ENCODE data around the gene PUSL1. TPM values are rescaled to one million over a fixed set of nuclear protein-coding genes. Genes with fewer than 3 reads are reported as not detected.
A peak's percentile ranks its signal among the peaks of the same experiment; 100 is the strongest.

Gene PUSL1
- total RNA-seq, 1 donor from 2014 or later, result 4.7 TPM

- H3K9me3 ChIP-seq (ENCODE audit: control insufficient read depth in 3 of 3, low read length in 3 of 3), result no peaks in the 10 kb centered on the region
- peaks cover 31 to 43% (median 33%) of the 10 kb centered on the region in 3 donors for H3K27me3 ChIP-seq (ENCODE audit: control insufficient read depth in 3 of 3, insufficient read depth in 3 of 3, low read length in 3 of 3)
- no peak overlapping the region for H3K4me3 ChIP-seq (ENCODE audit: low read length in 3 of 3)
- peaks cover 4 to 16% (median 7%) of the 10 kb centered on the region in 3 donors for H3K4me1 ChIP-seq (ENCODE audit: control insufficient read depth in 3 of 3, insufficient read depth in 3 of 3, low read length in 3 of 3)
- no peak overlapping the region for H3K9ac ChIP-seq (ENCODE audit: low read depth in 1 of 3, low read length in 3 of 3)
- H3K27ac ChIP-seq (ENCODE audit: low read depth, low read length), result no peak overlapping the region
- H3K36me3 ChIP-seq (ENCODE audit: control insufficient read depth in 3 of 3, insufficient read depth in 3 of 3, low read length in 3 of 3), result no peaks in the 10 kb centered on the region
These were observed 21.8 kb upstream of the PUSL1 start for GRCh38 chr1:1286313-1287261.

- no peaks in the 10 kb centered on the region for H3K9me3 ChIP-seq (ENCODE audit: control insufficient read depth in 3 of 3, low read length in 3 of 3)
- H3K4me1 ChIP-seq (ENCODE audit: control insufficient read depth in 3 of 3, insufficient read depth in 3 of 3, low read length in 3 of 3), result peaks cover 4 to 11% (median 6%) of the 10 kb centered on the region in 3 donors
- peaks cover 31 to 43% (median 33%) of the 10 kb centered on the region in 3 donors for H3K27me3 ChIP-seq (ENCODE audit: control insufficient read depth in 3 of 3, insufficient read depth in 3 of 3, low read length in 3 of 3)
- no peak overlapping the region for H3K9ac ChIP-seq (ENCODE audit: low read depth in 1 of 3, low read length in 3 of 3)
- no peaks in the 10 kb centered on the region for H3K36me3 ChIP-seq (ENCODE audit: control insufficient read depth in 3 of 3, insufficient read depth in 3 of 3, low read length in 3 of 3)
- no peak overlapping the region for H3K27ac ChIP-seq (ENCODE audit: low read depth, low read length)
- no peak overlapping the region for H3K4me3 ChIP-seq (ENCODE audit: low read length in 3 of 3)
These were observed 20.9 kb upstream of the PUSL1 start for GRCh38 chr1:1287288-1288110.

- peaks cover 0 to 5% (median 2%) of the 10 kb centered on the region in 3 donors for H3K36me3 ChIP-seq (ENCODE audit: control insufficient read depth in 3 of 3, insufficient read depth in 3 of 3, low read length in 3 of 3)
- H3K9me3 ChIP-seq (ENCODE audit: control insufficient read depth in 3 of 3, low read length in 3 of 3), result no peaks in the 10 kb centered on the region
- no peak overlapping the region for H3K4me3 ChIP-seq (ENCODE audit: low read length in 3 of 3)
- peaks cover 25 to 29% (median 25%) of the 10 kb centered on the region in 3 donors for H3K27me3 ChIP-seq (ENCODE audit: control insufficient read depth in 3 of 3, insufficient read depth in 3 of 3, low read length in 3 of 3)
- peaks cover 4 to 11% (median 6%) of the 10 kb centered on the region in 3 donors for H3K4me1 ChIP-seq (ENCODE audit: control insufficient read depth in 3 of 3, insufficient read depth in 3 of 3, low read length in 3 of 3)
- H3K9ac ChIP-seq (ENCODE audit: low read depth in 1 of 3, low read length in 3 of 3), result no peak overlapping the region
- H3K27ac ChIP-seq (ENCODE audit: low read depth, low read length), result no peak overlapping the region
These were observed 18.1 kb upstream of the PUSL1 start for GRCh38 chr1:1290238-1290731.

- Histone ChIP-seq H3K4me1 (ENCODE audit: control insufficient read depth in 3 of 3, insufficient read depth in 3 of 3, low read length in 3 of 3) (peaks cover 4 to 11% (median 6%) of the 10 kb centered on the region in 3 donors), H3K36me3 (ENCODE audit: control insufficient read depth in 3 of 3, insufficient read depth in 3 of 3, low read length in 3 of 3) (peaks cover 2 to 7% (median 2%) of the 10 kb centered on the region in 3 donors), H3K9ac (ENCODE audit: low read depth in 1 of 3, low read length in 3 of 3) (peak overlapping the region in 1 of 3 donors; percentile 57), H3K9me3 (ENCODE audit: control insufficient read depth in 3 of 3, low read length in 3 of 3) (no peaks in the 10 kb centered on the region), H3K4me3 (ENCODE audit: low read length in 3 of 3) (no peak overlapping the region), H3K27ac (ENCODE audit: low read depth, low read length) (no peak overlapping the region), H3K27me3 (ENCODE audit: control insufficient read depth in 3 of 3, insufficient read depth in 3 of 3, low read length in 3 of 3) (peaks cover 17 to 21% (median 17%) of the 10 kb centered on the region in 3 donors)
These were observed 17.3 kb upstream of the PUSL1 start for GRCh38 chr1:1291023-1291528.

- peaks cover 10 to 14% (median 10%) of the 10 kb centered on the region in 3 donors for H3K27me3 ChIP-seq (ENCODE audit: control insufficient read depth in 3 of 3, insufficient read depth in 3 of 3, low read length in 3 of 3)
These were observed 16.6 kb upstream of the PUSL1 start for GRCh38 chr1:1291548-1292441.

GRCh38 chr1:1292442-1292779 is 16.0 kb upstream of the PUSL1 start:
- no peak overlapping the region for H3K4me3 ChIP-seq (ENCODE audit: low read length in 3 of 3)
- H3K9ac ChIP-seq (ENCODE audit: low read depth in 1 of 3, low read length in 3 of 3), result no peak overlapping the region

More at GRCh38 chr1:1291548-1292441, 16.6 kb upstream of the PUSL1 start:
- Histone ChIP-seq H3K9me3 (ENCODE audit: control insufficient read depth in 3 of 3, low read length in 3 of 3) (no peaks in the 10 kb centered on the region), H3K27ac (ENCODE audit: low read depth, low read length) (no peak overlapping the region), H3K4me1 (ENCODE audit: control insufficient read depth in 3 of 3, insufficient read depth in 3 of 3, low read length in 3 of 3) (peaks cover 4 to 11% (median 6%) of the 10 kb centered on the region in 3 donors), H3K4me3 (ENCODE audit: low read length in 3 of 3) (no peak overlapping the region), H3K36me3 (ENCODE audit: control insufficient read depth in 3 of 3, insufficient read depth in 3 of 3, low read length in 3 of 3) (peaks cover 4 to 12% (median 6%) of the 10 kb centered on the region in 3 donors), H3K9ac (ENCODE audit: low read depth in 1 of 3, low read length in 3 of 3) (no peak overlapping the region)

GRCh38 chr1:1292851-1293250 is 15.5 kb upstream of the PUSL1 start:
- Histone ChIP-seq H3K4me1 (ENCODE audit: control insufficient read depth in 3 of 3, insufficient read depth in 3 of 3, low read length in 3 of 3) (peaks cover 4 to 11% (median 6%) of the 10 kb centered on the region in 3 donors), H3K4me3 (ENCODE audit: low read length in 3 of 3) (no peak overlapping the region), H3K27ac (ENCODE audit: low read depth, low read length) (no peak overlapping the region), H3K36me3 (ENCODE audit: control insufficient read depth in 3 of 3, insufficient read depth in 3 of 3, low read length in 3 of 3) (peaks cover 8 to 17% (median 8%) of the 10 kb centered on the region in 3 donors), H3K27me3 (ENCODE audit: control insufficient read depth in 3 of 3, insufficient read depth in 3 of 3, low read length in 3 of 3) (peaks cover 0 to 4% (median 0%) of the 10 kb centered on the region in 3 donors), H3K9me3 (ENCODE audit: control insufficient read depth in 3 of 3, low read length in 3 of 3) (no peaks in the 10 kb centered on the region), H3K9ac (ENCODE audit: low read depth in 1 of 3, low read length in 3 of 3) (no peak overlapping the region)

More at GRCh38 chr1:1292442-1292779, 16.0 kb upstream of the PUSL1 start:
- Histone ChIP-seq H3K9me3 (ENCODE audit: control insufficient read depth in 3 of 3, low read length in 3 of 3) (no peaks in the 10 kb centered on the region), H3K27me3 (ENCODE audit: control insufficient read depth in 3 of 3, insufficient read depth in 3 of 3, low read length in 3 of 3) (peaks cover 4 to 8% (median 4%) of the 10 kb centered on the region in 3 donors), H3K27ac (ENCODE audit: low read depth, low read length) (no peak overlapping the region), H3K4me1 (ENCODE audit: control insufficient read depth in 3 of 3, insufficient read depth in 3 of 3, low read length in 3 of 3) (peaks cover 4 to 11% (median 6%) of the 10 kb centered on the region in 3 donors), H3K36me3 (ENCODE audit: control insufficient read depth in 3 of 3, insufficient read depth in 3 of 3, low read length in 3 of 3) (peaks cover 5 to 14% (median 8%) of the 10 kb centered on the region in 3 donors)

GRCh38 chr1:1293263-1294249 is 14.8 kb upstream of the PUSL1 start:
- peaks cover 4 to 11% (median 6%) of the 10 kb centered on the region in 3 donors for H3K4me1 ChIP-seq (ENCODE audit: control insufficient read depth in 3 of 3, insufficient read depth in 3 of 3, low read length in 3 of 3)
- no peak overlapping the region for H3K9ac ChIP-seq (ENCODE audit: low read depth in 1 of 3, low read length in 3 of 3)
- H3K27me3 ChIP-seq (ENCODE audit: control insufficient read depth in 3 of 3, insufficient read depth in 3 of 3, low read length in 3 of 3), result peaks cover 0 to 4% (median 0%) of the 10 kb centered on the region in 3 donors
- no peak overlapping the region for H3K27ac ChIP-seq (ENCODE audit: low read depth, low read length)
- no peaks in the 10 kb centered on the region for H3K9me3 ChIP-seq (ENCODE audit: control insufficient read depth in 3 of 3, low read length in 3 of 3)
- no peak overlapping the region for H3K4me3 ChIP-seq (ENCODE audit: low read length in 3 of 3)
- H3K36me3 ChIP-seq (ENCODE audit: control insufficient read depth in 3 of 3, insufficient read depth in 3 of 3, low read length in 3 of 3), result peaks cover 8 to 18% (median 8%) of the 10 kb centered on the region in 3 donors
